Measurements from ENCODE around the gene CISTR.
"Not testable (repeated sequence)": the region's sequence is repeated elsewhere in the genome, so short reads cannot be mapped to it uniquely, and the experiment has no call there.

The CISTR gene

DNA sequence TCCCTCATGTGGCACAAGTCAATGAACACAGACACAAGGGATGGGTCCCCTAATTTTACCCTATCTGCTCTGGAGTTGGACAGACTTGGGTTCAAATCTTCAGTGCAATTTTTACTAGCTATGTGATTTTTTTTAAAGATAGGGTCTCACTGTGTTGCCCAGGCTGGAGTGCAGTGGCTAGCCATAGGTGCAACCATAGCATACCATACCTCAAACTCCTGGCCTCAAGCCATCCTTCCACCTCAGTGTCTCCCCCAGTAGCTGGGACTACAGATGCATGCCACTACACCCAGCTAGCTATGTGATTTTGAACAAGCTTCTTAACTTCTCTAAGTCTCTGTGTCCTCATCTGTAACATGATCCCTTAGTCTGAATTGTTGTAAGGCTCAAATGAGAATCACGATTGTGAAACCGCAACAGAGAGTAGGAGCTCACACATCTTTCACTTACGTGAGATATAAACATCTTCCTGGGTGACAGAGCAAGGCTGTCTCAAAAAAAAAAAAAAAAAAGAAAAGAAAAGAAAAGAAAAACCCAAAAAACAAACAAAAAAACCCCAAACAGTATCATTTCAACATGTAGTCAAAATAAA, 29.2 kb downstream of the CISTR start:
- in situ Hi-C loops (cut with MboI; ENCODE audit: low sequenced_read_pairs), result no loop called here

GRCh38 chr12:53720946-53721345, 30.8 kb downstream of the CISTR start:
- in situ Hi-C loops (cut with MboI; ENCODE audit: low sequenced_read_pairs), result no loop called here

DNA sequence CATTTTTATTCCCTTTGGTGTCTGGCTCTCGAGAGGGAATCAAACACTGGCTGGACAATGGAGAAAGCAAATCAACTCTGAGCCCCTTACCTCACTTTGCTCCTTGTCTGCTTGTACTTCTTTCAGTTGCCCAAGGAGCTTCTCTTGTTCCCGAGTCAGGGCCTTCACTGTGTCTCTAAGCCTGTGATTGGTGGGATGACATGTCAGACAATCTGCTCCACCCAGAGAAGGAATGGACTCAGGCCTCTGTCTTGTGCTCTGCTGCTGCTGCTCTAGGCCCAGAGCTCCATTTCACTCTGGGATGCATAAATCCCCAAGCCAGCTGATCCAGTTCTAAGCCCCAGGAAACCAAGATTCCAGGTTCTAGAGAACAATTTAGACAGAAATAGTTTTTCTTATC, 32.1 kb downstream of the CISTR start:
- in situ Hi-C loops (cut with MboI; ENCODE audit: low sequenced_read_pairs), result no loop called here

- in situ Hi-C loops (cut with MboI; ENCODE audit: low sequenced_read_pairs), result not testable (repeated sequence)
Measured at GRCh38 chr12:53718567-53718966, 33.2 kb downstream of the CISTR start.

- in situ Hi-C loops (cut with MboI; ENCODE audit: low sequenced_read_pairs), result no loop called here
Measured at GRCh38 chr12:53717319-53717718, 34.5 kb downstream of the CISTR start.

DNA sequence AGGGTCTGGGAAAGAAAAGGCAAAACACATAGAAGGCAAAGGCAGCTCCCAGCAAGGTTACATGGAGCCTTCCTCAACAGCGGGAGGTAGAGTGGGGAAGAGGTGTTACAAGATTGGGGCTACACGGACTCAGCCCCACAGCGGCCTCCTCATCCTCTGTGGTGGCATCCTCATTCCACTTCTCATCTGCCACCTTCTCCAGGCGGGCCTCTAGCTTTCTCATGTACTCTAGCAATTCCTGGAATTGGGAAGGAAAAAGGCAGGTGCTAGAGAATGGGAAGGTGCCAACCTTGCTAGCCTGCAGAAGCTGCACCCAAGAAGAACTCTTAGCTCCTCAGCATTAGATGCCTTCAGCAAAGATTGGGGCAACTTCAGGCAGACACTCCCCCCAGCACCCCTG, 37.8 kb downstream of the CISTR start:
- in situ Hi-C loops (cut with MboI; ENCODE audit: low sequenced_read_pairs), result no loop called here

DNA sequence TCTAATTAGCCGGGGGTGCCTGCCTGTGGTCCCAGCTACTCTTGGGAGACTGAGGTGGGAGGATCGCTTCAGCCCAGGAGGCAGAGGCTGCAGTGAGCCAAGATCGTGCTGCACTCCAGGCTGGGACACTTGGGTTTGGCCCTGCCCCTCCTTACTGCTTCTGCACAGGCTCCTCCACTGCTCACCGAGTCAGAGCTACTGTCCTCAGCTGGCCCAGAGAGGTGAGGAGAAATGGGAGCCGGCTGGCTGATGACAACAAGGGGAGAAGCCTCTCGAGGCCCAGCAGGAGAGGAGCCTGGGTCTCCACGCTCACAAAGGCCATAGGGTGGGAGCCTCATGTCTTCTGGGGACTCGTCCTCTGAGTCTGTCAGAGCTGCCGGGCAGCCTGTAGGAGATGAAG, 38.3 kb downstream of the CISTR start:
- in situ Hi-C loops (cut with MboI; ENCODE audit: low sequenced_read_pairs), result no loop called here

DNA sequence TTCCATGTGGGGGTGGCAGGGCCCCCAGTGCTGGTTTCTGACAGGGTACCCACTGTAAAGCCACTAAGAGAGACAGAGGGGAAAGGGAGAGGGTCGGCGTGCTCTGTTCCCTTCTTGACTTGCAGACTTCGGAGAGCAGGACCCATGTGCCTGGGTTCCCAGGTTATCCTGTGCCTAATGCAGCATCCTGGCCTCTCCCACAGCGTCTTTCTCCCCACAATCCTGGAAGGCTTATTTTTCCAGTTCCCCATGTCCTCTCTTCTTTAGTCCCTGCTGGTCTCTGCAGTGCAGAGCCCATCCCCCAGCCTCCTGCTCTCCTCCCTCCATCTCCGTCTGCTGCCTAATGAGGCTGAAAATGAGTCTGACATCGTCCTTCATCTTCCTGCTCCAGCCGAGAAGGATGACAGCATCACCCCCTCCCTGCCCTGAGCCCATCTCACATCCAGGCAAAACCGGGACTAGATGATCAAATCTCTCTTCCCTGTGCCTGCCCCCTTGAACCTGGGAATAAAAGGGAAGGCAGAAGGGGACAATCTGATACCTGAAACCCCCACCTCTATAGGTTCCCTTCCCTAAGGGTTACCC, 39.6 kb downstream of the CISTR start:
- in situ Hi-C loops (cut with MboI; ENCODE audit: low sequenced_read_pairs), result no loop called here

DNA sequence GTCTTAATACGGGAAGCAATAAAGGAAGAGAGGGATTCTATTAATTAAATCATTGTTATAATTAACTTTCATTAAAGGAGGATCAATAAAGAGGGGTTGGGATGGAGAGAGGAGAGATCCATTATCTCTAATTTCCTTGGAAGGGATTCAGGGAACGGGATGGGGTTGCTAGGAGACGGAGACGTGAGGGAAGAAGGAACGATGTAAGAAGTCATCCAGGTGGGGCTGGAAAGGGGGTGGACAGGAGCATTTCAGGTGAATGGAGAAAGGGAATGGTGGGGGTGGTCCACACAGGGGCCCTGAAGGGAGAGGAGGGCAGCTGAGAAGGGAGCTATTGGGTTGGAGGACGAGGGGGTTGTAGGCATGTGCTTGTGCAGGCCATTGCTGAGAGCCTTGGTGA, 41.7 kb downstream of the CISTR start:
- in situ Hi-C loops (cut with MboI; ENCODE audit: low sequenced_read_pairs), result no loop called here

- in situ Hi-C loops (cut with MboI; ENCODE audit: low sequenced_read_pairs), result no loop called here
Measured at GRCh38 chr12:53709671-53710070, 42.1 kb downstream of the CISTR start.

- in situ Hi-C loops (cut with MboI; ENCODE audit: low sequenced_read_pairs), result no loop called here
Measured at GRCh38 chr12:53706080-53706479, 45.7 kb downstream of the CISTR start.

- in situ Hi-C loops (cut with MboI; ENCODE audit: low sequenced_read_pairs), result no loop called here
Measured at GRCh38 chr12:53703756-53704155, 48.0 kb downstream of the CISTR start.

- in situ Hi-C loops (cut with MboI; ENCODE audit: low sequenced_read_pairs), result no loop called here
Measured at GRCh38 chr12:53701518-53702264, 50.1 kb downstream of the CISTR start.

DNA sequence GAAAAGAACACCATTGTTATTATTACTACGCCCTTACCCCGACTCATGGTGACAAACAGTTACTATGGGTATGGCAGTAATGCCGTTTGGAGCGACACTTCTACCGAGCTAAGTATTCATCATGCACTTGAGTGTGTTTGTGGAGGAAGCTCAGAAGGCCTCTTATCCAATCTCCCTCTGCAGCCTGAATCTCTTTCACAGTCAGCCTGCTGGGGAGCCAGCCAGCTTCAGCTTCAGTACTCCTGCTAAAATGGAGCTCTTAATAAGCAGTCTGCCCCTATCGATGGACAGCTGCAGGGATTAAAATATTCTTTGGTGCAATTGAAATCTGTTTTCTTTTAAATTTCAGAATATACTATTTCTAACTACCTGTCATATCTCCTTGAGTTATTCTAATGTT, 51.2 kb downstream of the CISTR start:
- in situ Hi-C loops (cut with MboI; ENCODE audit: low sequenced_read_pairs), result no loop called here

GRCh38 chr12:53699678-53700025, 52.1 kb downstream of the CISTR start:
- in situ Hi-C loops (cut with MboI; ENCODE audit: low sequenced_read_pairs), result no loop called here

DNA sequence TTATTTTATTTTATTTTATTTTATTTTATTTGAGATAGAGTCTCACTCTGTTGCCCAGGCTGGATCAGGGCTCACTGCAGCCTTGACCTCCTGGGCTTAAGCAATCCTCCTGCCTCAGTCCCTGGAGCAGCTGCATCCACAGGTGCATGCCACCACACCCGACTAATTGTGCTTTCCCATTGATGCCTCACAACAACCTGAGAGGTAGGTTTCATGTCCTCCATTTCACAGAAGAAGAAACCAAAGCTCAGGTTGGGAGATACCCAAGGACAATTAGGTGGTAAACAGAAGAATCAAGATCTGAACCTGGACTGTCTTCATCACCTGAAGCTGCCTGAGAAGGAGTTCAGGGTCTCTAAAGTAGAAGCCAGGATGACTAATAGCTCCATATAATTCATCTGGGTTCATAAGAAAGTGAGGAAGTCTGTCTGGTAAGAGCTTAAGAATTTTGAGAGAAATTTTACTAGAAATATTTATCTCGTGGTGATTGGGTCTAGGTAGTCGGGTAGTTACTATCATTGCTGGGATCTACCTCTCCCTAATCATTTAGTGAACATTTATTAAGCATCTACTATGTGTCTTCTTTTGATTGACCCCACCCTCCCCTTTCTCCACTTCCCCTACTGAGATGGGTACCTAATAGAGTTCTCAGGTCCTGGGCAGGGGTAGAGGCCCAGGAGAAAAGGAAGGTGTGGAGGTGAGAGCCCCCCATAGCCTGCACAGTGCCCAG, 52.7 kb downstream of the CISTR start:
- in situ Hi-C loops (cut with MboI; ENCODE audit: low sequenced_read_pairs), result no loop called here

DNA sequence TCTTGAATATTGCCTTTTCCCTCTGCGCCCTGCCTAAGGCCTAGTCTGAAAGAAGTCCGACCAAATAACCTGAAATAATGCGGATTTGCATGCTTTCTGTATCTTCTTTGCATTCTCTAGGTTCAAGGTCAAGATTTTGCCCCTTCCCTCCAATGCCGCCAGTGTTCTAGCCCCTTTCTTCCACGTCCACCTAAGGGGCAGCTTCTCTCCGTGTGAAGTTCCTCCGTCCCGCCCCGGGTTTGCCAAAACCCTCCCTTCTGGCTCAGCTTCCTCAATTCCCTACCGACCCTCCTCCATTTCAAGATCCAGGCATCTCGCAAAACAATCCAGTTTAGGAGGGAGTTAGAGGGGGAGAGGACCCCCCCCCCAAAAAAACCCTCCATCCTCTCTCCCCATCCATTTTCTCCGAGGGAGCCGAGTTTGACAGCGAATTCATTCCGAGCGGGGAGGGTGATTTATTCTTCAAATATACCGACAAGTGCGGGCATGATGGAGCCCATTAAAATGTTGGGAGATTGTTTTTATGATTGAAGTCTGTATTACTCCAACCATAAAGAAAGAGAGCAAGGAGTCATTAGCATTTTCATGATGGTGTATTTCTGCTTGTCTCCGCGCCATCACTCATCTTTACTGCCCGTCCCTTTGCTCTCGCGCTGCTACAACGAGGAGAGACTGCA, 55.0 kb downstream of the CISTR start:
- in situ Hi-C loops (cut with MboI; ENCODE audit: low sequenced_read_pairs), result no loop called here
